Measurements from ENCODE around the gene ATXN1.

Gene ATXN1

DNA sequence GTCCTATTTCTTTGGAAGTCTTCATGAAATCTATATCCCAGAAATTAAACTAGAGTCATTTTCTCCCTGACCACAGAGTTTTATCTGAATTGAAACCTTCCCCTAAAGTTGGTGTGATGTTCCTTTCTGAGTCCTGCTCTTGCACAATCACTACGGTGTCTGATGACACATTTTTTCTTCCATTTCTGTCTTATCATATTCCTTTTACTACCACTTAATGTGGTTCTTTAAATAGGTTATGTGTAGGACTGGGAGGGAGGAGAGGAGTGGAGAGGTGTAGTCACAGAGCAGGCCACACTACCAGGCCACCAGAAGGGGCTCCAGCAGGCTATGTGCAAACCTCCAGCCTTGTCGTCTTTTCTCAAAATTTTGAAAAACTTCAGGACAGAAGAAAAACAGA is 39.7 kb upstream of the ATXN1 start:
- TF ChIP-seq CTCF (IDR thresholded peaks at IDR 0.05; ENCODE audit: insufficient read depth, low read length, poor library complexity, severe bottlenecking): no peak
- no peak for TF ChIP-seq EZH2phosphoT487 (conservative IDR thresholded peaks at IDR 0.05; ENCODE audit: low read length)
- Histone ChIP-seq H3K27me3 (ENCODE audit: low read length) (no peaks in the 10 kb centered on the region), H3K4me2 (ENCODE audit: low read depth, low read length, poor library complexity, severe bottlenecking) (no peak overlapping the region), H4K20me1 (ENCODE audit: low read depth, low read length) (no peaks in the 10 kb centered on the region), H3K9ac (ENCODE audit: low read length) (no peak overlapping the region), H3K9me3 (ENCODE audit: insufficient read depth, low read length) (no peaks in the 10 kb centered on the region), H3K79me2 (ENCODE audit: insufficient read depth, low read length) (no peaks in the 10 kb centered on the region), H3K27ac (ENCODE audit: low read depth, low read length) (no peak overlapping the region), H2AFZ (ENCODE audit: low read depth, low read length, severe bottlenecking) (no peak overlapping the region), H3F3A (ENCODE audit: insufficient read depth) (no peaks in the 10 kb centered on the region), H3K36me3 (ENCODE audit: low read length) (no peaks in the 10 kb centered on the region), H3K9me2 (replicated peaks; ENCODE audit: insufficient read depth, low read length) (no peaks in the 10 kb centered on the region), H3K4me3 (ENCODE audit: insufficient read depth, low read length, poor library complexity, severe bottlenecking) (no peak overlapping the region)

DNA sequence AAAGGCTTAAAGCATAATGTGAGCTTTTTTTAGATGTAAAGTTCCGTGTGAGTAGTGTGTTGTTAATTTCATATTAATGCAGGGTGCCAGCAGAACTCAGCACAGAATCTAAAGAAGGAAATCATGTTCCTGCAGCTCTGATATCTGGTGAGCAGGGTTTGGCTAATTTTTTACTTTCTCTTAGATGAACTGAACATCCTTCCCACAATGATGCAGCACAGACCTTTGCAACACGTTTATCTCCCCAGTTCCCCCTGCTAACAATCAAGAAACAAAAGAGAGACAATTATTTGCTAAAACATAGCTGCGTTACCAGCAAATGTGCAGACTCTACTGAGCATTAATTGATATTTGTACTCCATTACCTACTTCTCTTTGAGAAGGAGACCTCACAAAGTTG is 39.1 kb upstream of the ATXN1 start:
- no peaks in the 10 kb centered on the region for H3K27me3 ChIP-seq (ENCODE audit: low read length)
- H3K36me3 ChIP-seq (ENCODE audit: low read length): no peaks in the 10 kb centered on the region
- H3K27ac ChIP-seq (ENCODE audit: low read depth, low read length): no peak overlapping the region
- no peak overlapping the region for H2AFZ ChIP-seq (ENCODE audit: low read depth, low read length, severe bottlenecking)
- no peaks in the 10 kb centered on the region for H3K9me2 ChIP-seq (replicated peaks; ENCODE audit: insufficient read depth, low read length)
- no peaks in the 10 kb centered on the region for H4K20me1 ChIP-seq (ENCODE audit: low read depth, low read length)
- no peak overlapping the region for H3K9ac ChIP-seq (ENCODE audit: low read length)
- no peaks in the 10 kb centered on the region for H3K9me3 ChIP-seq (ENCODE audit: insufficient read depth, low read length)
- no peaks in the 10 kb centered on the region for H3F3A ChIP-seq (ENCODE audit: insufficient read depth)
- no peak overlapping the region for H3K4me2 ChIP-seq (ENCODE audit: low read depth, low read length, poor library complexity, severe bottlenecking)
- H3K79me2 ChIP-seq (ENCODE audit: insufficient read depth, low read length): no peaks in the 10 kb centered on the region
- TF ChIP-seq CTCF (IDR thresholded peaks at IDR 0.05; ENCODE audit: insufficient read depth, low read length, poor library complexity, severe bottlenecking) (no peak), EZH2phosphoT487 (conservative IDR thresholded peaks at IDR 0.05; ENCODE audit: low read length) (no peak)
- no peak overlapping the region for H3K4me3 ChIP-seq (ENCODE audit: insufficient read depth, low read length, poor library complexity, severe bottlenecking)

- Histone ChIP-seq H3F3A (ENCODE audit: insufficient read depth) (no peaks in the 10 kb centered on the region), H3K9me3 (ENCODE audit: insufficient read depth, low read length) (no peaks in the 10 kb centered on the region), H3K79me2 (ENCODE audit: insufficient read depth, low read length) (no peaks in the 10 kb centered on the region), H3K9ac (ENCODE audit: low read length) (no peak overlapping the region), H3K4me2 (ENCODE audit: low read depth, low read length, poor library complexity, severe bottlenecking) (no peak overlapping the region), H3K36me3 (ENCODE audit: low read length) (no peaks in the 10 kb centered on the region), H4K20me1 (ENCODE audit: low read depth, low read length) (no peaks in the 10 kb centered on the region), H2AFZ (ENCODE audit: low read depth, low read length, severe bottlenecking) (no peak overlapping the region), H3K9me2 (replicated peaks; ENCODE audit: insufficient read depth, low read length) (no peaks in the 10 kb centered on the region), H3K27me3 (ENCODE audit: low read length) (no peaks in the 10 kb centered on the region), H3K4me3 (ENCODE audit: insufficient read depth, low read length, poor library complexity, severe bottlenecking) (no peak overlapping the region), H3K27ac (ENCODE audit: low read depth, low read length) (no peak overlapping the region)
- TF ChIP-seq CTCF (IDR thresholded peaks at IDR 0.05; ENCODE audit: insufficient read depth, low read length, poor library complexity, severe bottlenecking): no peak
- no peak for TF ChIP-seq EZH2phosphoT487 (conservative IDR thresholded peaks at IDR 0.05; ENCODE audit: low read length)
Observed at GRCh38 chr6:16799279-16800193, 38.3 kb upstream of the ATXN1 start.
